SK-N-SH (cell line): ENCODE measurements around the gene F9.

Source experiments
- EZH2phosphoT487 ChIP-seq: fragments of 200-600 bp; sonication (generic); IDR thresholded peaks from 2 replicates; pipeline ENCODE4 v1.6.1; 2017; ENCODE audit warnings: low read depth, mixed run types, mild to moderate bottlenecking, antibody characterized with exemption, moderate library complexity, borderline replicate concordance
- FOSL2 ChIP-seq: IDR thresholded peaks from 2 replicates; pipeline ENCODE4 v1.4.0; 2012; ENCODE audit warnings: low read depth, mild to moderate bottlenecking, moderate library complexity, borderline replicate concordance
- RCOR1 ChIP-seq: fragments of 150-350 bp; IDR thresholded peaks from 2 replicates; pipeline ENCODE4 v1.6.1; 2017; ENCODE audit warnings: antibody characterized with exemption, low read length
- TEAD4 ChIP-seq: IDR thresholded peaks from 2 replicates; pipeline ENCODE4 v1.4.0; 2012; ENCODE audit warnings: mild to moderate bottlenecking, borderline replicate concordance; ENCODE audit not compliant: insufficient read depth
- TF ChIP-seq, protein P1 (sequence below): fragments of 200-600 bp; sonication (generic); IDR thresholded peaks from 2 replicates; pipeline ENCODE4 v1.6.1; 2017; ENCODE audit warnings: antibody characterized with exemption, mild to moderate bottlenecking, moderate library complexity
- TF ChIP-seq, protein P2 (sequence below): IDR thresholded peaks from 2 replicates; pipeline ENCODE4 v1.4.0; 2012; ENCODE audit warnings: low read depth

GRCh38 chrX:139596068-139596467 is 65.5 kb downstream of the F9 start:
- TF ChIP-seq EZH2phosphoT487 = no peak
- TF ChIP-seq, protein P1, sequence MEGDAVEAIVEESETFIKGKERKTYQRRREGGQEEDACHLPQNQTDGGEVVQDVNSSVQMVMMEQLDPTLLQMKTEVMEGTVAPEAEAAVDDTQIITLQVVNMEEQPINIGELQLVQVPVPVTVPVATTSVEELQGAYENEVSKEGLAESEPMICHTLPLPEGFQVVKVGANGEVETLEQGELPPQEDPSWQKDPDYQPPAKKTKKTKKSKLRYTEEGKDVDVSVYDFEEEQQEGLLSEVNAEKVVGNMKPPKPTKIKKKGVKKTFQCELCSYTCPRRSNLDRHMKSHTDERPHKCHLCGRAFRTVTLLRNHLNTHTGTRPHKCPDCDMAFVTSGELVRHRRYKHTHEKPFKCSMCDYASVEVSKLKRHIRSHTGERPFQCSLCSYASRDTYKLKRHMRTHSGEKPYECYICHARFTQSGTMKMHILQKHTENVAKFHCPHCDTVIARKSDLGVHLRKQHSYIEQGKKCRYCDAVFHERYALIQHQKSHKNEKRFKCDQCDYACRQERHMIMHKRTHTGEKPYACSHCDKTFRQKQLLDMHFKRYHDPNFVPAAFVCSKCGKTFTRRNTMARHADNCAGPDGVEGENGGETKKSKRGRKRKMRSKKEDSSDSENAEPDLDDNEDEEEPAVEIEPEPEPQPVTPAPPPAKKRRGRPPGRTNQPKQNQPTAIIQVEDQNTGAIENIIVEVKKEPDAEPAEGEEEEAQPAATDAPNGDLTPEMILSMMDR = no peak
- TF ChIP-seq TEAD4 = no peak
- TF ChIP-seq RCOR1 = no peak
- TF ChIP-seq FOSL2 = no peak
- TF ChIP-seq, protein P2, sequence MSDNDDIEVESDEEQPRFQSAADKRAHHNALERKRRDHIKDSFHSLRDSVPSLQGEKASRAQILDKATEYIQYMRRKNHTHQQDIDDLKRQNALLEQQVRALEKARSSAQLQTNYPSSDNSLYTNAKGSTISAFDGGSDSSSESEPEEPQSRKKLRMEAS = no peak
